Esophagus muscularis mucosa (tissue), 4 donors: Measurements from ENCODE around the gene SLC5A6.
"Not testable (repeated sequence)": the region's sequence is repeated elsewhere in the genome, so short reads cannot be mapped to it uniquely, and the experiment has no call there.

ENCODE experiments used
- CTCF ChIP-seq, 3 experiments: fragments of 200-600 bp in 2 of 3; fragments of 450-650 bp in 1 of 3; sonication (generic) in 2 of 3; IDR thresholded peaks; one replicate each; pipeline ENCODE4 v1.5.1; 2017 to 2019; ENCODE audit warnings: antibody characterized with exemption in 3 of 3, mild to moderate bottlenecking in 2 of 3, moderate library complexity in 1 of 3
- EP300 ChIP-seq: sonication (generic); formaldehyde crosslinking; IDR thresholded peaks from one replicate; pipeline ENCODE4 v1.6.1; 2017; ENCODE audit warnings: antibody characterized with exemption
- POLR2A ChIP-seq: fragments of 450-650 bp; IDR thresholded peaks from one replicate; pipeline ENCODE4 v1.6.1; 2017; ENCODE audit warnings: antibody characterized with exemption, moderate library complexity, mild to moderate bottlenecking, low read depth

DNA sequence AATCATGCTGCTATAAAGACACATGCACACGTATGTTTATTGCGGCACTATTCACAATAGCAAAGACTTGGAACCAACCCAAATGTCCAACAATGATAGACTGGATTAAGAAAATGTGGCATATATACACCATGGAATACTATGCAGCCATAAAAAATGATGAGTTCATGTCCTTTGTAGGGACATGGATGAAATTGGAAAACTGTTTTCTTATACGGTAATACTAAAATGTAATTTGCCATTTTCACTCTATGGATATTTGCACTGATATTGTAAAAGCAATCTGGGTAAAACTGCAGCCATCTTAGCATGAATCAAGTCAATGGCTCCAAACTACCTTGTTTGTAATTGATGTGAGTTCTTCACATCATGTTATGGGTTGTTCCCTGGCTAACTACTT, 16.3 kb downstream of the SLC5A6 start:
- not testable (repeated sequence) for TF ChIP-seq CTCF (IDR thresholded peaks at IDR 0.05); EP300; POLR2A
